ENCODE results near the gene BCL7B. TPM values are rescaled to one million over a fixed set of nuclear protein-coding genes. Genes with fewer than 3 reads are reported as not detected.
"Not testable (repeated sequence)": the region's sequence is repeated elsewhere in the genome, so short reads cannot be mapped to it uniquely, and the experiment has no call there.

The BCL7B gene
- total RNA-seq, 2 donors from 2014 or later, result 60.7 to 73.0 TPM

GRCh38 chr7:73517241-73517995 is 40.1 kb downstream of the BCL7B start:
- intact Hi-C loops (cut with DNase I), result no loop called here
- DNase-seq (no peak), ATAC-seq (no peak)

- ATAC-seq (no peak), DNase-seq (no peak)
- intact Hi-C loops (cut with DNase I), result no loop called here
These were observed 42.3 kb downstream of the BCL7B start for GRCh38 chr7:73515178-73515577.

GRCh38 chr7:73512018-73512780 is 45.3 kb downstream of the BCL7B start:
- ATAC-seq, result no peak
- no peak for DNase-seq
- intact Hi-C loops (cut with DNase I), result no loop called here

- no peak for DNase-seq
- intact Hi-C loops (cut with DNase I), result no loop called here
- no peak for ATAC-seq
These were observed 48.0 kb downstream of the BCL7B start for GRCh38 chr7:73509463-73509862.

- intact Hi-C loops (cut with DNase I), result no loop called here
- DNase-seq (no peak), ATAC-seq (no peak)
These were observed 49.9 kb downstream of the BCL7B start for GRCh38 chr7:73507556-73507955.

GRCh38 chr7:73504920-73505319 is 52.6 kb downstream of the BCL7B start:
- intact Hi-C loops (cut with DNase I), result no loop called here
- ATAC-seq, result no peak

GRCh38 chr7:73504017-73504416 is 53.5 kb downstream of the BCL7B start:
- no peak for DNase-seq
- ATAC-seq, result no peak
- intact Hi-C loops (cut with DNase I), result no loop called here

More at GRCh38 chr7:73504920-73505319, 52.6 kb downstream of the BCL7B start:
- DNase-seq, result no peak

- ATAC-seq, result no peak
- DNase-seq, result no peak
- intact Hi-C loops (cut with DNase I), result no loop called here
These were observed 54.3 kb downstream of the BCL7B start for GRCh38 chr7:73503229-73503628.

GRCh38 chr7:73496626-73497025 is 60.9 kb downstream of the BCL7B start:
- intact Hi-C loops (cut with DNase I), result loop anchor here in 1 of 2 donors (5.0 kb wide), 1 partner anchor 49 kb away; no protein-coding TSS in a partner anchor
- no peak for ATAC-seq
- DNase-seq, result no peak

GRCh38 chr7:73495507-73495906 is 62.0 kb downstream of the BCL7B start:
- intact Hi-C loops (cut with DNase I), result loop anchor here in 1 of 2 donors (5.0 kb wide), 1 partner anchor 48 kb away; no protein-coding TSS in a partner anchor
- not testable (repeated sequence) for ATAC-seq

GRCh38 chr7:73489976-73490375 is 67.5 kb downstream of the BCL7B start:
- intact Hi-C loops (cut with DNase I), result no loop called here
- no peak for DNase-seq
- no peak for ATAC-seq

More at GRCh38 chr7:73495507-73495906, 62.0 kb downstream of the BCL7B start:
- not testable (repeated sequence) for DNase-seq

- ATAC-seq (no peak), DNase-seq (no peak)
- intact Hi-C loops (cut with DNase I), result no loop called here
These were observed 70.0 kb downstream of the BCL7B start for GRCh38 chr7:73487486-73487885.

Other genes with a start within 250 kb of the BCL7B start
- gene NSUN5, start 248.9 kb downstream of the BCL7B start, total RNA-seq, result 10 to 100 TPM; 15.5 to 15.6 TPM
- gene TRIM50, start 229.6 kb downstream of the BCL7B start, total RNA-seq, result under 1 TPM in 1 of 2 donors, not detected in 1; 0.56 TPM
- gene FKBP6, start 229.5 kb downstream of the BCL7B start, total RNA-seq, result not detected
- under 1 TPM; 0.21 to 0.41 TPM for gene FZD9, start 123.9 kb downstream of the BCL7B start, total RNA-seq
- gene BAZ1B, start 35.4 kb downstream of the BCL7B start, total RNA-seq, result 10 to 100 TPM; 40.6 to 44.4 TPM
- gene TBL2, start 20.9 kb upstream of the BCL7B start, total RNA-seq, result 10 to 100 TPM; 14.3 to 24.8 TPM
- 10 to 100 TPM; 14.0 to 29.1 TPM for gene MLXIPL, start 66.8 kb upstream of the BCL7B start, total RNA-seq
- 1 to 10 TPM; 1.4 to 2.5 TPM for gene VPS37D, start 110.1 kb upstream of the BCL7B start, total RNA-seq
- 10 to 100 TPM; 13.6 to 14.3 TPM for gene DNAJC30, start 125.8 kb upstream of the BCL7B start, total RNA-seq
- gene BUD23, start 125.9 kb upstream of the BCL7B start, total RNA-seq, result 10 to 100 TPM; 70.3 to 72.5 TPM
- 1 to 10 TPM; 2.0 to 2.6 TPM for gene STX1A, start 162.0 kb upstream of the BCL7B start, total RNA-seq
- 10 to 100 TPM; 22.6 to 27.4 TPM for gene ABHD11, start 181.1 kb upstream of the BCL7B start, total RNA-seq
- not detected for gene CLDN3, start 212.6 kb upstream of the BCL7B start, total RNA-seq

All from left cardiac atrium (tissue), 4 donors.